ENCODE measurements around the gene MTR.

DNA sequence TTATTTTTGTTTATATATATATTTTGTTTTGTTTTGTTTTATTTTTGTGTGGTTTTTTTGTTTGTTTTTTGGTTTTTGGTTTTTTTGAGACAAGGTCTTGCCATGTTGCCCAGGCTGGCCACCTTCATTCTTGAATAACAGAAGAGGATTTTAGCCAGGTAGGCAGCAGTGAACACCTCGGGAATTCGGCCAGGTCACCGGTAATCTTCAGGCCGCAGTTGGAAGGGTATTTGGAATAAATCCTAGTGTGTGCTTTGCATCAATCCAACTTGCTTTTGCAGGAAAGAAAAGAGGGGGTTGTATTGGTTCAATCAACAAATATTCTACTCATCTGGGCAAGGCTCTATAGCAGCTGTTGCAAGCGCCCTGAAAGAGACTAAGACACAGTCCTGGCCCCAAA is 155.3 kb downstream of the MTR start:
- TF ChIP-seq EZH2 (IDR thresholded peaks at IDR 0.05; ENCODE audit: low read length, unreplicated experiment) (no peak), EZH2phosphoT487 (IDR thresholded peaks at IDR 0.05; ENCODE audit: borderline replicate concordance, low read length) (no peak)
- TF ChIP-seq, protein P1, sequence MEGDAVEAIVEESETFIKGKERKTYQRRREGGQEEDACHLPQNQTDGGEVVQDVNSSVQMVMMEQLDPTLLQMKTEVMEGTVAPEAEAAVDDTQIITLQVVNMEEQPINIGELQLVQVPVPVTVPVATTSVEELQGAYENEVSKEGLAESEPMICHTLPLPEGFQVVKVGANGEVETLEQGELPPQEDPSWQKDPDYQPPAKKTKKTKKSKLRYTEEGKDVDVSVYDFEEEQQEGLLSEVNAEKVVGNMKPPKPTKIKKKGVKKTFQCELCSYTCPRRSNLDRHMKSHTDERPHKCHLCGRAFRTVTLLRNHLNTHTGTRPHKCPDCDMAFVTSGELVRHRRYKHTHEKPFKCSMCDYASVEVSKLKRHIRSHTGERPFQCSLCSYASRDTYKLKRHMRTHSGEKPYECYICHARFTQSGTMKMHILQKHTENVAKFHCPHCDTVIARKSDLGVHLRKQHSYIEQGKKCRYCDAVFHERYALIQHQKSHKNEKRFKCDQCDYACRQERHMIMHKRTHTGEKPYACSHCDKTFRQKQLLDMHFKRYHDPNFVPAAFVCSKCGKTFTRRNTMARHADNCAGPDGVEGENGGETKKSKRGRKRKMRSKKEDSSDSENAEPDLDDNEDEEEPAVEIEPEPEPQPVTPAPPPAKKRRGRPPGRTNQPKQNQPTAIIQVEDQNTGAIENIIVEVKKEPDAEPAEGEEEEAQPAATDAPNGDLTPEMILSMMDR (conservative IDR thresholded peaks at IDR 0.05; ENCODE audit: low read depth, low read length), result no peak
